ENCODE data around the gene PPEF2.

The PPEF2 gene

DNA sequence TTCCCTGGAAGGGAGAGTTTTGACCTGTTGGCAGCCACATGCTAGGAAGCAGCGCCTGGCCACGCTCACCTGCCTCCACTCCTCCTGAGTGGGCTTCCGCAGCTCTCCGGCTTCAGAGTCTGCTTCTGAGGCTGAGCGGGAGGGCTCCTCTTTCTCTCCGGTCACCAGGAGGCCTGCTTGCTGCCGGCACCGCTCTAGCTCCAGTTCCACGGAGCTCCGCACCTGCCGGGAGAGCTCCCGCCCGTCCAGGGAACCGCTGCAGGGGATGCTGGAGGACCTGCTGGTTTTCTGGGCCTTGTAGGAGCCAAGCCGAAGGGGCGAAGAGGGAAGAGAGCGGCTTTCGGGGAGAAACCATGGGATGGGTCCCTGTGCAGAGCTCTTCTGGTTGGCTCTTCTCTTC lies 26.0 kb downstream of the PPEF2 start:
- H3K4me3 ChIP-seq (ENCODE audit: low read depth, low read length) = no peak overlapping the region
- TF ChIP-seq, protein P1, sequence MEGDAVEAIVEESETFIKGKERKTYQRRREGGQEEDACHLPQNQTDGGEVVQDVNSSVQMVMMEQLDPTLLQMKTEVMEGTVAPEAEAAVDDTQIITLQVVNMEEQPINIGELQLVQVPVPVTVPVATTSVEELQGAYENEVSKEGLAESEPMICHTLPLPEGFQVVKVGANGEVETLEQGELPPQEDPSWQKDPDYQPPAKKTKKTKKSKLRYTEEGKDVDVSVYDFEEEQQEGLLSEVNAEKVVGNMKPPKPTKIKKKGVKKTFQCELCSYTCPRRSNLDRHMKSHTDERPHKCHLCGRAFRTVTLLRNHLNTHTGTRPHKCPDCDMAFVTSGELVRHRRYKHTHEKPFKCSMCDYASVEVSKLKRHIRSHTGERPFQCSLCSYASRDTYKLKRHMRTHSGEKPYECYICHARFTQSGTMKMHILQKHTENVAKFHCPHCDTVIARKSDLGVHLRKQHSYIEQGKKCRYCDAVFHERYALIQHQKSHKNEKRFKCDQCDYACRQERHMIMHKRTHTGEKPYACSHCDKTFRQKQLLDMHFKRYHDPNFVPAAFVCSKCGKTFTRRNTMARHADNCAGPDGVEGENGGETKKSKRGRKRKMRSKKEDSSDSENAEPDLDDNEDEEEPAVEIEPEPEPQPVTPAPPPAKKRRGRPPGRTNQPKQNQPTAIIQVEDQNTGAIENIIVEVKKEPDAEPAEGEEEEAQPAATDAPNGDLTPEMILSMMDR (IDR thresholded peaks at IDR 0.05; ENCODE audit: low read depth, low read length) = no peak

DNA sequence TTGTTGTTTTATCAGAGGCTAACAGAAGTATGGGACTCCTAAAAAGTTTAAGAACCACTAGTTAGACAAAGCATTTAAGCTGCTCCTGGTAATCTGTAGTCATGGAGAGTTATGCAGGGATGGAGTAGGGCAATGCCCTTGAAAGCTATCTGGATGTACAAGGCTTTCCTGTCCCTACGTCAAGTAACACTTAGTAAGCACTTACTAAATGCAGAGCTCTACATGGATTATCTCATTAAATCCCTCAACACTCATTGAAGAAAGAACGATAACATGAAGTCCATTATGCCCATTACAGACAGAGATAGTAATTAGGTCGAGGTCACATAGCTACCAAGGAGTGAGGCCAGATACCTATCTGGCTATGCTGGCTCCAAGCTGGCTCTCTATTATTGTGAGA lies 33.2 kb downstream of the PPEF2 start:
- TF ChIP-seq, protein P1 (IDR thresholded peaks at IDR 0.05; ENCODE audit: low read depth, low read length) = no peak
- no peak overlapping the region for H3K4me3 ChIP-seq (ENCODE audit: low read depth, low read length)

DNA sequence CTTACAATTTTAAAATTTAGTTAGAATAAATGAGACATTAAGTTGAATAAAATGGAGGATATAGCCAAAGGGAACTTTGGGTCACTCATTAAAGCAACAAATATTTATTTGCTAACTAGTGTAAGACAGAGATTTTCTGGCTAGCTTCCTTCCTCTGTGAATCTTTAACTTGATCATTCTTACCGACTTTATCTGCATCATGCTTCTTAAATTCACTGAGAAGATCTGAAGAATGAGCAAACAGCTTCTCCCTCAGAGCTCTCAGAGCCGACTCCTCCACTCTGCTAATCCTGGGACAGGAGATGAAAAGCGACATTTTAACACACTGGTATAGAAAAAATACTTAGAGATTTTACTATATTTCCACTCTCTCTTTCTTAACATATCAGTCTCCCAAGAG lies 35.1 kb downstream of the PPEF2 start:
- H3K4me3 ChIP-seq (ENCODE audit: low read depth, low read length) = no peak overlapping the region
- TF ChIP-seq, protein P1 (IDR thresholded peaks at IDR 0.05; ENCODE audit: low read depth, low read length) = no peak

DNA sequence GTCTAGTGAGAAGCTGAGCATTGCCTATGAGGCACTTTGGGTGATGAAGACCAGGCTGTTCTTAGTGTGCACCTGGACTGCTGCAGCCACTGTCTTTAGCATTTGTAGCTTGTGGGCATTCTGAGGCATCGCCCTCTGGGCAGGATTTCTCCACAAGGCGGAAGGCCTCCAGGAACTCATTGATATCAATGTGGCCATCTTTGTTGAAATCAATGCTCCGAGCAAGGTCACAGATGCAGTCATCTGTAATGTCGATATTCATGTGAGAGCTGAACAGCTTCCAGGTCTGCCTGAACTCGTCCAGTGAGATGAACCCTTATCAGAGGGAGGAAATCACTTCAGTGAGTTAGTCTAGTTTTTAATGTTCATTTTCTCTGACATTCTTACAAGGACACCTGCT lies 41.6 kb downstream of the PPEF2 start:
- TF ChIP-seq, protein P1 (IDR thresholded peaks at IDR 0.05; ENCODE audit: low read depth, low read length) = no peak
- no peak overlapping the region for H3K4me3 ChIP-seq (ENCODE audit: low read depth, low read length)

DNA sequence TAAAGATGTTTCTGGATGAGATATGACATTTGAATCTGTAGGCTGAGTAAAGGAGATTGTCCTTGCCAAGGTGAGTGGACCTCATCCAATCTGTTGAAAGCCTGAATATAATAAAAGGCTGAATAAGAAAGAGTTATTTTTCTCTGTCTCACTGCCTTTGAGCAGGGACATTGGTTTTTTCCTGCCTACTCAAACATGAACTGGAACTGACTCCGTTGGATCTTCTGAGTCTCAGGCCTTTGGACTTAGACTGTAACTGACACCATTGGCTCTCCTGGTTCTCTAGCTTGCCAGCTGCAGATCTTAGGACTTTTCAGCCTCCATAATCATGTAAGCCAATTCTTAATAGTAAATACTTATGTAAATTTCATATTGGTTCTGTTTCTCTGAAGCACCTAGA lies 43.5 kb downstream of the PPEF2 start:
- no peak overlapping the region for H3K4me3 ChIP-seq (ENCODE audit: low read depth, low read length)
- TF ChIP-seq, protein P1 (IDR thresholded peaks at IDR 0.05; ENCODE audit: low read depth, low read length) = no peak

DNA sequence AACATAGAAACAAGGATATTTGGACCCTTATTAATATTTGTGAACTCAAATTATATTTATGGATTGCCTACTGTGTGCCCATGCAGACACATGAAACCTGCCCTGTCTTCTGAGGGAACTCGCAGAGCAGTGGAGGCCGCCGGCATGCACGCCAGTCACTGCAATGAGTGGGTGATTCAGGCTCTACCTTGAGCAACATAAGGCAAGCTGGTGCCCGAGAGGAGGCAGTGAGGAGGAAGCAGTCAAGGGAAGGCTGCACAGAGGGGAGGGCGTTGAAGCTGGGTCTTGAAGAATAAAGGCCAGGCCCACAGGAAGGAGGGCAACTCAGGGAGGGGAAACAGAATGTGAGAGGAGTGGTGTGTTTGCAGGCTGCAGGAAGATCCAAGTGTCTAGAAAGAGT lies 52.8 kb downstream of the PPEF2 start:
- no peak overlapping the region for H3K4me3 ChIP-seq (ENCODE audit: low read depth, low read length)

DNA sequence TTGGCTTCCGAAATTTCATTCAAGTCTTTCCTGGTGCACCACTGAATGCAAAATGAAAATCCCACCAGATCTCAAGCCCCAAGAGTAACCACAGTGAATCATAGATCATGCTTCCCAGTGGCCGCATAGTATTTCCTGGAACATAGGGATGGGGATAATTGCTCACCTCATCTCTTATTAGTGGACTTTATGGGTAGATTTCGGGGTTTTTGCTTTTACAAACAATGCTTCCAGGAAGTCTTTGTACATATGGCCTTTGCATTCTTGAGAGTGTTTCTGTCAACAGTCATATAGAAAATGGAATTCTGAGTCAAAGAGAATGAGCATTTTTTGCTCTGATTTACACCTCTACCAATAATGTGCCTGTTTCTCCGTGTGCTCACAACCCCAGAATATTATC lies 53.4 kb downstream of the PPEF2 start:
- no peak overlapping the region for H3K4me3 ChIP-seq (ENCODE audit: low read depth, low read length)
- TF ChIP-seq, protein P1 (IDR thresholded peaks at IDR 0.05; ENCODE audit: low read depth, low read length) = no peak

More for the DNA sequence above, 52.8 kb downstream of the PPEF2 start:
- TF ChIP-seq, protein P1 (IDR thresholded peaks at IDR 0.05; ENCODE audit: low read depth, low read length) = no peak
